HG03025 (cell line): ENCODE results near the gene DPH1.

ENCODE experiments used
- ATAC-seq: cut with Tn5 transposase; IDR thresholded peaks from one replicate; pipeline ENCODE4 v1.9.1; 2021; ENCODE audit warnings: mild to moderate bottlenecking, moderate library complexity; ENCODE audit not compliant: unreplicated experiment, low FRiP score

Gene DPH1

DNA sequence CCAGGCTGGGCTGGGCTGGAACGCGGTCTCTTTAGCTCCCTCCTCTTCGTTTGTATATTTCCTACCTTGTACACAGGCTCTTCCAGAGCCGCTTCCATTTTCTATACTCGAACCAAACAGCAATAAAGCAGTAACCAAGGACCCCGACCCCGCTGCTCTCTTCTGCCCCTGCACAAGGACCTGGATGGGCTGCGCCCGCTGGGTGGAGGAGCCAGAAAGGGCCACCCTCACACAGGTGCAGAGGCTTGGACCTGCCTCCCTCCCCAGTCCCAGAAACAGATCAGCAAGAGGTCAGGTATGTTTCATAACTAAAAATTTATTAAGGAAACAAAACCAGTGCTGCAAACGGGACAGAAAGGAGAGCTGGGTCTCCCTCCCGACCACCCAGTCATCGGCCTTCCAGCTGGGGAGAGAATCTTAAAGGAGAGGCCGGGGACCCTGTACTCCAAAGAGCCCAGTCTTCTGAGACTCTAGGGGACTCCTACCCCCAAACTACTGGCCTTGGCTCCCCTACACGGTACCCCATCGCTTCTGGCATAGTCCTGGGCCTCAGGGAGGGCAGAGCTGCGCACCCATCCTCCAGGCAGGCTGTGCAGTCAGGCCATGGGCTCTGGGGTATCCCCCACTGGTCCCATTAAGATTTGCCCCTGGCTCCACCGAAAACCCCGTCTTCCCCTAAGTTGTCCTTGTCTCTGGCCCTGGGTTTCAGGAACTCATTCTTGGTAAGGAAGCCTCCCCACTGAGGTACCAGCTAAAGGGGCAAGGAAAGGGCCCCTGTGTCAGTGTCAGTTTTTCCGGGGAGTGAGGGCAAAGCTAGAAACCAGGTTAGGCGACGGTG is 29.8 kb downstream of the DPH1 start:
- no peak for ATAC-seq

DNA sequence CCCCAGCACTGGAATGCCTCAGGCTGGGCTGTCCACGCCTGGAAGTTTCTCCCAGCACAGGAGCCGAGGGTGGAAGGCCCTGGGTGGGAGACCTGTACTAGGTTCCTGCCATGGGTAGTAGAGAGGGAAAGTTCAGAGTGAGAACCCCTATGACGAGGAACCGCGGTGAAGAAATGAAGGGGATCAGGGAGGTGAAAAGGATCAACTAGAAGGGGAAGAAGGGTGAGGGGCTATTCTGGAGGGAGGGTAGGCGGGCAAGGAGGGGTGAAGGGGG is 30.4 kb downstream of the DPH1 start:
- no peak for ATAC-seq

DNA sequence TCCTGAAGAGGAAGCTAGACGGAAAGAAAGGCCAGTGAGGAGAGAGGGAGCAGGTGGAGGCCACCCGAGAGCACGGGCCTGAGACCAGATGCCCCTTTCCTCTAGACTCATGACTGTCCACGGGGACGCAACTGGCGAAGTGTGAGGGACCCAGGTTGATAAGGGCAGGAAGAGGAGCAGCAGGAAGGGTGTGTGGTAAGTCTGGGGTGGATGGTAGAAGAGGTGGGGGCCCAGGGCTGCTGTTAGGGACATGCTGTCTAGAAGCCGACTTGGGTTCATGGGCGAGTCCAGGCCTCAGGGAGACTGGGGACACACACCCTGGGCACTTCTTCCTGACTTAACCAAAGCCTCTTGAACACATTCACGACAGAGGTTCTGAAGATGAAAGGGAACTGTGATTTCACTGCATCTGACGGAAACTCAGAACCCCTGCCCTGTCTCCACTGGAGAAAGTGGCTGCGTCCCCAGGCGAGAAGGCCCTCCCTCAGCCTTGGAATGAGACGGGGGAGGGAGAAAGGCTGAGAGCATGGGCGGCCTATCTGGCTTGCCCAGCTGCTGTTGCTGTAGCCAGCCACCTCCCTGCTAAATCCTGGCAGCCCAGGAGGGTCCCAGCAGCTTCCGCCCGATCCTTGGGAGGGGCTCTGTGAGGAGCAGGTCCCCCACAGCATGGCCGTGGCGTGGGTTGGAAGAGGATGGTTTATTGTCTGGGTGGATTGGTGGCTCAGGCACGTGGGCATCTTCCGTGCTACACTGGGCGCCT is 30.9 kb downstream of the DPH1 start:
- no peak for ATAC-seq

GRCh38 chr17:2061441-2061958 is 31.5 kb downstream of the DPH1 start:
- no peak for ATAC-seq

- no peak for ATAC-seq
These were observed 32.7 kb downstream of the DPH1 start for GRCh38 chr17:2062571-2063183.

DNA sequence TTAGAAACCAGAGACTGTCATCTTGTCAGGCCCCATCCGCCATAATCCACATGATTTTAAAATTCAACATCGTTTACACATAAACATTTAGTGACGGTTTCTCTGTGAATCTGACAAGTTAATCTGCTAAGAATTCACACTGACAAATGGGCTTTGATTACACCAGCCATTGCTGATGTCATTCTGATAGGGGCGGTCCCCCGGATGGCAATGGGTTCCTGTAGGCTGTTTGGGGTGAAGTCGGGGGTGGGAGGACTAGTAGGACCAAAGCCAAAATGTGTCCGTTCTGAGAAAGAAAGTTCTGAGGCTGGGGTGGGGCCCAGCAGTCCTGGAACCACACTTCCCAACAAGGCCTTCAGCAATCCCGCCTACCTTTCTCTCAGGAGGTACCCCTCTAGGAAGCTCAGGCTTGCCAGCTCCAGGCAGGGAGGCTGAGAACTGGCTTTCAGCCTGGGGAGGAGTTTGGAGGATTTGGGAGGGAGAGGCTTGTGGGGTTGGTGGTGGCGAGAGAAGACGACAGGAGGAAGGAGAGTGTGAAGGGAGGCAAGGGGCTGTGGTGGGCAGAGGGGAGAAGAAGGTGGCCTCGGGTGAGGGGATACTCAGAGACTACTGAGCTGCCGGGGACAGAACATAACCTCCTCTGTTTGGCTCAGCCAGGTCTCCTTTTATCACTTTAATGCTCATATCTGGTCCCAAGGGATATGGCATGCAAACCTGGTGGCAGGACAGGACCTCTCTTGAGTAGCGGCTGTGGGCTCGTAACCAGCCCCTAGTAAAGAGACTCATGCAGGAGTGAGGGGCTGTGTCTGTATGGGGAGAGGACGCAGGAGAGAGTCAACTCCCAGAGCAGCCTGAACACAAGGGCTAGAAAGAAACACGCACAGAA is 33.6 kb downstream of the DPH1 start:
- ATAC-seq = no peak

GRCh38 chr17:2064147-2064489 is 34.2 kb downstream of the DPH1 start:
- no peak for ATAC-seq

- no peak for ATAC-seq
These were observed 34.6 kb downstream of the DPH1 start for GRCh38 chr17:2064520-2064971.

DNA sequence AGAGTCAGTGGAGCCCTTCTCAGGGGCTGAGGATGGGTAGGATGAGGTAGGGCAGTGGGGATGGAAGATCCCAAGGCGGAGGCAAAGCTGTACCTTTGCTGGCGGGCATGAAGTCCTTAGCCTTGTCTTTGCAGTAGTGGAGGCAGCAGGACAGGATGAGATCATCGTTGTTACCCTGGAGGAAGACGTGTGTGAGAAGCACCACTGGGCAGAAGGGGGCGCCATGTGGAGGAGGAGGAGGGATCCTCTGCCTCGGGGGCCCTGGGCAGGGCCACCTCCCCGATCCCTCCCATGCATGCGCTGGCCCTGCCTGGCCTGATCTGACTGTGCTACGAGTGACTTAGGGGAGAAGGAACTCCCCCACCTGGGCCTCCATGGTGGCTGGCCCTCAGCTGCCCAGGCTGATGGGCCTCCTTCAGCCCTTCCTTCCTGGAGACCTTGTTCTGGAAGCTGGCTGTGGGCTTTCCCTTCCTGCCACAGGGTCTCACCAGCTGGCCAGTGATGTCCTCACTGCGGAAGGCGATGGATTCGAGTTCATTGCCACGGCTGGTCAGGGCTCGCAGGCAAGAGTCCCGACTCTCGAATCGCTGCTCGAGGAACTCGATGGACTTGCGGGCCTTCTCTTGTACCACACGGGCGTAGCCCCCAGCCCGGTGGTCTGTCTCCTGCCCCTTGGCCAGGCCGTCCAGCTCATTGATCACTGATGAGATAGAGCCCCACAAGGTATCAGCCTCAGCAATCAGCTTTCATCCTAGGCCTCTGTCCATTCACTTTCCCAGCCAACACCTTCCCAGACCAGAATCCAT is 35.2 kb downstream of the DPH1 start:
- no peak for ATAC-seq

DNA sequence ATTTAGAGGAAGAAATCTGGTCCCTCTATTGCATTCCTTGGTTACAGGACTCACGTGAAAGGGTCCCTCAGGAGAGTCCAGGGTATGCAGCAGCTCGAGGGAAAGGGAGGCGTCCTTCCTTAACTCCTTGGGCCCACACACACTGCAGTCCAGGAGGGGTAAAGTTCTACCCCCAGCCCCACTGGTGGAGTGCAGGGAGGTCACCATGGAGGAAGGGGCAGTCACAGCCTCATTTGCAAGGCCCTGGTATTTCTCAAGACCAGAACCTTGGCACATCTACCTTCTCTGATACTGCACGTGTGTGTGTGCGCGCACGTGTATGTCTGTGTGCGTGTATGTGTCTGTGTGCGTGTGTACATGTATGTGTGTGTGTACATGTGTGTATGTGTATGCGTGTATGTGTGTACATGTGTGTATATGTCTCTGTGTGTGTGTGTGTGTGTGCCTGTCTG is 36.0 kb downstream of the DPH1 start:
- ATAC-seq = no peak

DNA sequence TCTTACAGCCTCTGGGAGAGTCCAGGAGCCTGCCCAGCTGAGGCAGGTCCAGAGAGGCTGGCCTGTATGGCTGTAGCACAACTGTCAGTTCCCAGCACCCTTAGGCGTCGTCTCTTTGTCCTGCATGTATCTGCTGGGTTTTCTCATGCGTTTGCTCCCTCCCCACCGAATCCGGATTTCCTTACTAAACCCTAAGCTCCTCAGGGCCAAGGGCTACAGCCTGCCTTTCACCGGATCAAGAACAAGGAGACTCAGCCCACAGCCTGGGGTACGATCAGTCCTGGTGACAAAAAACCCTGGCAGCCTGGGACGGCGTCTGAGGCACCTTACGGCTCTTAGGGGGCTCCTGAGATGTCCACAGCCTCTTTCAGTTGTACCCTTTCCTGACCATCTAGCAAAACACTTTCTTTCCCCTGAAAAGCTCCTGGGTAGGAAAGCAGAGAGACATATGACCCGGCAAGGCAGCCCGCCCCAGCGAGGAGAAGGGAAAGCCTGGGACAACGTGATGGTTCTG is 37.2 kb downstream of the DPH1 start:
- no peak for ATAC-seq

GRCh38 chr17:2067608-2068024 is 37.7 kb downstream of the DPH1 start:
- no peak for ATAC-seq

GRCh38 chr17:2068031-2068518 is 38.1 kb downstream of the DPH1 start:
- no peak for ATAC-seq

- ATAC-seq = no peak
These were observed 38.6 kb downstream of the DPH1 start for GRCh38 chr17:2068519-2069051.

GRCh38 chr17:2070241-2071023 is 40.5 kb downstream of the DPH1 start:
- peak; percentile 52 for ATAC-seq

DNA sequence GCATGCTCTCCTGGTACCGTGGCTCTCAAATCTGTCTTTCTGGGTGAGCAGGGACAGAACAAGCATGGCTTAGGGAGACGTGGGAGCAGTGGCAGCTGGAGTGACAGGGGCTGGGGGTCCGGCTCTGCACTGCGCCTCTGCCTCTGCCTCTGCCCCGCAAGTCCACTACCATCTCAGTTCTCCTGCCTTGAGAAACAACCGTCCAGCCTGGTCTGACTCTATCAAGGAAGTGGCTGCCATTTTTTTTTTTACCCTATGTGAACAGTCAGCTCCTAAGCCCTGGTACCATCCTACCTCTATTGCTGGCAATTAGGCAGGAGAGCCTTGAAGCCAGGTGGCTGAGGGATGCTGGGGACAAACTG is 41.1 kb downstream of the DPH1 start:
- no peak for ATAC-seq

GRCh38 chr17:2071455-2072281 is 41.7 kb downstream of the DPH1 start:
- no peak for ATAC-seq
